ENCODE data around the gene SDF4.

Gene SDF4

DNA sequence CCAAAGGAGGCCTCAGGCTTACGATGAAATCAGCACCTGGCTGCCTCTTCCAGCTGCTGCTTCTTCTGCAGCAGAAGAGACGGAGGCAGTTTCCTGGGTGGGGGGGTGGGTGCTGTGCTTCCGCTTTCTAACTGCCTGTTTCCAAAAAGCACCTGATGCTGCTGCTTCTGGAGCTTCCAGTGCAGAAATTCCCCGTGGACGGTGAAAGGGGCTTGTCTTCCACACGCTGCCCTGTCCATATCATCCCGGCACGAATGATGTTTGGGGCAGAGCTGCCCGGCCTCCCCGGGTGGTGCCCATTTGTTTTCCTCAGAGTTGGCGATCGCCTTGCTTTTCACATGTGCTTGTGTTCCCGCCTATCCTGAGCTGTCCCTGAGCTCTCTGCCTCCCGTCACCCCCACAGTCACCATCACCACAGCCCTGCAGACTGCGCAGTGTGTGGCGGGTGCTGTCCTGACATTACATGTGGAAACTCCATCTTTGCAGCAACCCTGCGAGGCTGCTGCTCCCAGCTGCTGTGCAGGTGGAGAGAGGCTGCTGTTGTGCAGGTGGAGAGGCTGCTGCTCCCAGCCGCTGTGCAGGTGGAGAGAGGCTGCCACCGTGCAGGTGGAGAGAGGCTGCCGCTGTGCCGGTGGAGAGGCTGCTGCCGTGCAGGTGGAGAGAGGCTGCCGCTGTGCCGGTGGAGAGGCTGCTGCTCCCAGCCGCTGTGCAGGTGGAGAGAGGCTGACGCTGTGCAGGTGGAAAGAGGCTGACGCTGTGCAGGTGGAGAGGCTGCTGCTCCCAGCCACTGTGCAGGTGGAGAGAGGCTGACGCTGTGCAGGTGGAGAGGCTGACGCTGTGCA lies 56.4 kb downstream of the SDF4 start:
- DNase-seq, result no peak

DNA sequence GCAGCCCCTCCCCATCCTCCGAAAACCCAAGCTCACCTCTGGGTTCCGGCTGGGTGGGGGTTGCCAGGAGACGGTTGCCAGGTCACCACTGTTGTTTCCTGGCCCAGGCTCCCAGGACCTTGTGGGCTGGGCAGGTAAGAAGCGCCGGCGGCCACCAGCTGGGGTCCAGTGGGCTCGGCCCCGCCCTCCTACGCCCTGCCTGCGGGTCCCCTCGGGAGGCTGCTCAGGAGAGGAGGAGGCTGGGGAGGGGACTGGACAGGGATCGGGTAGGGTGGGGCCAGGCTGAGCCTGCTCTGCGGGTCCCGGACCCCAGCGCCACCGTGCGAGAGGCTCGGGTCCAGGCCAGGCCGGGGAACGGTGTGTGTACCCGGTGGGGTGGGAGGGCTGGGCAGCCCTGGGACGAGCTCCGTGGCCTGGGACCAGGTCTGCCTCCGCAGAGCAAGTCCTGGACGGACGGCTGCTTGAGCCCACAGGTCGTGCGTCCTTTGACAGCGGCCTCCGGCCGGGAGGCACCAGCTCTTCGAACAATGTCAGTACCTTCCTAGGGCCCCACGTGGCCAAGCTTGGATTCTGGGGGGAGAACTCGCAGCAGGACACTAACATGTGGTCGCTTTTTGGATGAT lies 57.9 kb downstream of the SDF4 start, which contains the start of gene TTLL10:
Gene TTLL10, plus strand, starts transcription at position 88 of the 623 bp plus-strand sequence. CDS start 5,336 bp downstream, outside the sequence.
- no peak for DNase-seq

DNA sequence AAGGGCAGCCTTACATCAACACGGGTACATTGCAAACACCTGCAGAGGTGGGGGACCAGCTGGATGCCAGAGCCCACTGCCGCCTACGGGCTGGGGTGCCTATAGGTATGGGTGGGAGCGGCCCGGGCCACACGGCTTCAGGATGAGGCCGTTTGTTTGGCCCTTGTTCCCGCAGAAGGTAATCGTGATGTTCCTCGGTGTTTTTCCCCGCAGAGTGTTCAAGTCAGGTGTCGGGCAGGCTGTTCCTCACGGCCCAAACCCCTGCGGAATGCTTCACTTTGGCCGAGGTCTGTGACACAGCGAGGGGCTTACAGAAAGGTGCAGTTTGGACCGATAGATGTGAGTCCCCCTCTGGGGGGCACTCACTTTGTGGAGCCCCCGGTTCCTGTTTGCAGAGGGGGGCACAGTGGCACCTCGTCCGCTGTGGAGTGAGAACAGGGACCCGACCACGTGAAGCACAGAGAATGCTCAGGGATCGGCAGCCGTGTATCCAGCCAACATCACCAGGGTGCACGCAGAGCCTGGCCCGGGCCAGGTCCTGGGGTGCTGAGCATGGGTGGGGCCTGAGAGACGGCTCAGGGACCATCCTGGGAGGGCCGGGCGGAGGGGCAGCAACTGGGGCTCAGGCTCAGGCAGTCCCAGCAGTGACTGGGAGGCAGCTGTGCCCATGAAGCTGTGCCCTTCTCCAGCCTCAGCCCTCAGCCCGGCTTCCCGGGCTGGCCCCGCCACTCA lies 58.6 kb downstream of the SDF4 start:
- no peak for DNase-seq

DNA sequence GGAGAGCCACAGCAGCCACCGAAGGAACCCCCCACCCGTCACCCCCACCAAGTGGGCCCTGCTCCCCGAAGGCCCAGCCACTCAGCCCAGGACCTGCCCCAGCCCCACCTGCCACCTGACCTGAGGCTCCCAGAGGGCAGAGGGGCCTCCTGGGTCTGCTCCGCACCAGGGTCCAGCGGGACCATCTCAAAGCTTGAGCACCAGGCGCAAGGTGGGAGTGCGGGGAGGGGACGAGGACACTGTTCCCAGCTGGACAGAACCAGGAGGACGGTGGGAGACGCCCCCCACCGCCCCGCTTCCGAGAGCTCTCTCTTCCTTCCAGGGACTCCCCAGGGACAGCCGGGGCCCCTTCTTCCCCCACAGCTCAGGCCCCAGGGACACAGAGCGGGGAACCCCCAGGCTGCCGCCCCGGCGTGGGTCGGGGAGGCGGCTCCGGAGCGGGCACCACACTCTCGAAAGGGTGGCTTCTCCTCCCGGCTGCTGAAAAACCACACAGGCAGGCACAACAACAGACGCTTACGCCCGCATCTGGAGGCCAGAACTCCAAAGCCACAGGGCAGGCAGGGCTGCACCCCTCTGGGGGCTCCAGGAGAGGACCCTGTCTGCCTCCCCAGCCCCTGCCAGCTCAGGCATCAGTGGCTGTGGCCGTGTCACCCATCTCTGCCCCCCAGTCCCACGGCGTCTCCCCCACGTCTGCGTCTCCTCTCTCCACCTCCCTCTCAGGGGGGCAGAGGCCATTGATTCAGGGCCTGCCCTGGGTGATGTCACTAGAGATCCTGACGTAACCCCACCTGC lies 60.1 kb downstream of the SDF4 start:
- no peak for DNase-seq

DNA sequence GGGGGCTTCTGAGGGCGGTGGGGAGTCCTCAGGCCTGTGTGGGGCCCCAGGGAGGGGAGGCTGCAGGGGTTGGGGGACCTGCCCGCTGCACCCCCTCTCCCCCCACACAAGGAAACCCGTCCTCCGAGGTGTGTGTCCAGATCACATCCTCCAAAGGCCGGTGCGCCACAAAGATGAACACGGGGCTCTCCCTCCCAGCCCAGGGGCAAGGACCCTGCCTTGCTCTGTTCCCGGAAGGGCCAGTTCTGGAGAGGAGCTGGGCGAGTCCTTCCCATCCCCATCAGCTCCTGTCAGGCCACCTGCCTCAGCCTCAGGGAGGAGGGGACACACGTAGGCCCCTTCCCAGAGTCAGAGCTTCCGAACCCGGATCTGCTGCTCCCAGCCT lies 60.6 kb downstream of the SDF4 start:
- no peak for DNase-seq

DNA sequence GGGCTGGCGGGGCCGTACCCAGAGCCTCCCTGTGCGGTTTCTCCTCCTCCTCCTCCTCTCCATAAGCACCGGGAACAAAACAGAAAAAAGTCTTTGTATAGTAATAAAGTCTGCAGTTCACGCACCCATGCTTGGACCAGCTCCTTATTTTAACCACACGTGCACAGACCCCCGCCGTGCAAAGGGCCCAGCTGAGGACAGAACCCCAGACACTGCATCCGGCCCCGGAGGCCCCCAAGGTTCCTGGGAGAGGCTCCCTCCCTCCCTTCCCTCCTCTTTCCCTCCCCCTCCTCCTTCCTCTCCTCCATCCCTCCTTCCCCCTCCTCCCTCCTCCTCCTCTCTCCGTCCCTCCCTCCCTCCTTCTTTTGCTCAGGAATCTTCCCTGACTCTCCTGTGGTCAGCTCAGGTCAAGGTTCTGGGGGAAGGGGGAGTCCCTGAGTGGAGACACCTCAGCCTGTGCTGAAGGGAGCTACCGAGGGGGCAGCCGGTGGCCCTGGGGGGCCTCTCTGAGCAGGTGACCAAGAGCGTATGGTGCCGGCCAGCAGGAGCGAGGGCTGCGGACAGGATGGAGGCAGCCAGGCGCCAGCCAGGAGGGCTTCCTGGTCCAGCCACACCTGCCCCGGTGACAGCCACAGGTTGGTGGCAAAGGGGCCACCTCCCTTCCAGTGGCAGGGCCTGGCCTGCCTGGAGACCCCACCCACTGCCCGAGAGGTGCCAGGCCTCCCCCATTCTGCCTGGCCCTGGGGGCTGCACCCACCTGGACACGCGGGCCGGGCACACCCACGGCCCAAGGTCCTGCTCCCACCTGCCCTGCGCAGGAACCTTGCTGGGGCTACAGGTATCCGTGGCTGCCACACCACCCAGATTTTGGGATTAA lies 61.3 kb downstream of the SDF4 start:
- no peak for DNase-seq

DNA sequence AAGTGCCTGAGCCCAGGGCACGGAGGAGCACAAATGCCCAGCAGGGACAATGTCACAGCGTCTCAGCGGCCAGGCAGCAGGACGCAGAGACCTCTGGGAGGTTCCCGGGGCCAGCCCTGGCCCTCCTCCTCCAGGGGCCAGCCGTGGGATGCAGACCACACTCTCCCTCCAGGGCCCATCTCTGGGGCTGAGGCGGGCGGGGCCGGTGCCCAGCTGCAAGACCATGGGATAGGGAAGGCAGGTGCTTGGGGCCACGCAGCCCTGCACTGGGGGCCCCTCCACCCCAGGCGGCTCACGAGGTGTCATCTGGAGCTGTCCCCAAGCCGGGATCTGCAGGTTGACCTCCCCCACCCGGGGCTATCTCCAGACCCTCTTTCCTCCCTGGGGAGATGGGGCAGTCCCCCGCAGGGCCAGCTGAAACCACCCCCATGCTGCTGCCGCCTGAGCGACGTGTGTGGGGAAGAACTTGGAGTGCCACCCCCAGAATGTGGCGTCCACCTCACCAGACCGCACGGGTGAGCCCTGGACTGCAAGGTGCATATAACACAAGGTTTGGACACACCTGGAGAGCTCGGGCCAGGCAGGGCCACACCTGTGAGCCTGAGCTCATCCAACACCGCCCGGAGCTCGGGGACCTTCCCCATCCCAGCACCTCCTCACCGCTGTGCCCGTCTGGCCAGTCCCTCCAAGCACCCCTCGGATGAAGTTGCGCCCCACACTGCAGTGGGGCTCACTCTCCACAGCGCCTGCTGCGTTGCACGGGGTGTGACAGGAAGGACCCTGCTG lies 62.2 kb downstream of the SDF4 start:
- DNase-seq, result no peak

DNA sequence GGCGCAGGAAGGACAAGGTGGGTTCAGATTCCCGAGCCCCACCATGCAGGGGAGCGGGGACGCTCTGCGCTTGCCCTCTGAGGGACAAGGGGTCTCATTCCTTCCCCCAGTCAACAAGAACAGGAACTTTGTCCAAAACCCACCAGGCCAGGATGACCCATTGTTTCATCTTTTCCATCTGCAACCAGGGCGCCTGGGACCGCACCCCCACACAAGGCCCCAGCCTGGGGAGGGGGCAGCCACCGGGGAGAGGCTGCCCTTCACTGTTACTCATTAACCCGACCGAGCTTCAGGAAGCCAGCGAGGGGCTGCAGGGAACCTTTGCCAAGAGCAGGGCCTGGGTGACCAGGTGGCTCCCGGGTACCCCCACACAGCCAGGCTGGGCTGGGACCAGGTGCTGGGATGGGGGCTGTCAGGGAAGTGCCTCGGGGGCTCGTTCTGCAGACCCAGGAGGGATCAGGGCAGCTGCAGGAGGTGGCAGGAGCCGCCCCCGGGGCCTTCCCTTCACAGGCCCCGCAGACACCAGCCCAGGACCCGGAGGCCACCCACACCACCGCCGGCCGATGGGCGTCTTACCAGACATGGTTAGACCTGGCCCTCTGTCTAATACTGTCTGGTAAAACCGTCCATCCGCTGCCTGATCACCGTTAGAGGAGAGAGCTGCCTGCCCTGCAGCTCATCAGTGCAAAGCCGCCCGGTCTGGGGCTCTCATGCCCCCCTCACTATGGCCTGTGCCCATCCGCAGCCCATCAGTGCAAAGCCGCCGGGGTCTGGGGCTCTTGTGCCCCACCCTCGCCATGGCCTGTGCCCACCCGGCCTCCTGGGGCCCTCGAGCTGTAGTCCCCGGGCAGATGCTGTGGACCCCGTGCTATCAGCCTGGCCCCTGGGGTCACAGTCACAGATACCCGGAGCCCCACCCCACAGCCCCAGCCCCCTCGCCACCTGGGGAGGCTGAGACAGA lies 63.1 kb downstream of the SDF4 start:
- DNase-seq, result no peak

DNA sequence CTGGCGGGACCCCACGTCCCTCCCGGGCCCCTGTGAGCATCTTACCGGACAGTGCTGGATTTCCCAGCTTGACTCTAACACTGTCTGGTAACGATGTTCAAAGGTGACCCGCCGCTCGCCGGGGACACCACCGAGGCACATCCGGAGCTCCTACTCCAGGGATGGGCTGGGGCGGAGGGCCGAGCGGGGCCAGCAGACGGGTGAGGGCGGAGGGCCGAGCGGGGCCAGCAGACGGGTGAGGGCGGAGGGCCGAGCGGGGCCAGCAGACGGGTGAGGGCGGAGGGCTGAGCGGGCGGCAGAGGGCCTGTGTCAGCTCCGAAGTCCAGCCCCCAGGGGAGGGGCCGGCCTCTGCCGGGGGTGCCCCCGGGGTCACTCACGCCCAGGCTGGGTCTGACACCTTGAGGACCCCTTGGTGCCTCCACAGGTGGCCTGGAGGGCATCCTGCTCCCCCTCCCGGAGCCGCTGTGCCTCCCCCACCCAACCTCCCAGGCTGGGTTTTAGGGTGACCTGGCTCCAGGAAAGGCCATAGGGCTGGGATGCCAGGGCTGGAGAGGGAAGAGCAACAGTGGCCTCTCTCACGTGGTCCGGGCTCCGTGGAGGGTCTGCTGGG lies 63.9 kb downstream of the SDF4 start:
- no peak for DNase-seq

DNA sequence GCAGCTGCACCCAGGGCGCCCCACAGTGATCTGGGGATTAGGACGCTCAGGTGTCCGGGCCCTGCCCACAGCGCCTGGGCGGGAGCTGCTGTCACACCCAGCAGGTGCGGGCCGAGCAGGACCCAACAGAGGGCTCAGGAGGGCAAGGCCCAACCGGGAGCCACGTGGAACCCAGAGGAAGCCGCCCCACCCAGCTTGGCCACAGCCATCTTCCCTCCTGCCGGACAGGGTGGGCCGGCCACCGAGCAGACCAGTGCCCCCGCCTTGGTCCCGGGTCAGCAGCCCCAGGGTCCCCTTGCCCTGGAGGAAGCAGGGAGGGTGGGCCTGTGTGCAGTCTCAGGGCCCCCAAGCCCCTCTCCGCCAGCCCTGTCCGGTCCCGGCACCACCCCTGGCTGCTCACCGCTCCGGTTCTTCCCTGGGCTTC lies 64.4 kb downstream of the SDF4 start:
- no peak for DNase-seq

Measured in KG1 (cell line).